ACHN (cell line): ENCODE data around the gene CLCN6.

Source experiments
- DNase-seq: peaks from one replicate; pipeline ENCODE4 v3.0.0-alpha.2; 2015
- in situ Hi-C: cut with HindIII; loops from 2 replicates; pipeline ENCODE4 v1.10.0; 2017; ENCODE audit warnings: low sequenced_read_pairs, low pct_ligation_motif_present, low pct_unique_long_range_greater_than_20kb

Gene CLCN6, protein sequence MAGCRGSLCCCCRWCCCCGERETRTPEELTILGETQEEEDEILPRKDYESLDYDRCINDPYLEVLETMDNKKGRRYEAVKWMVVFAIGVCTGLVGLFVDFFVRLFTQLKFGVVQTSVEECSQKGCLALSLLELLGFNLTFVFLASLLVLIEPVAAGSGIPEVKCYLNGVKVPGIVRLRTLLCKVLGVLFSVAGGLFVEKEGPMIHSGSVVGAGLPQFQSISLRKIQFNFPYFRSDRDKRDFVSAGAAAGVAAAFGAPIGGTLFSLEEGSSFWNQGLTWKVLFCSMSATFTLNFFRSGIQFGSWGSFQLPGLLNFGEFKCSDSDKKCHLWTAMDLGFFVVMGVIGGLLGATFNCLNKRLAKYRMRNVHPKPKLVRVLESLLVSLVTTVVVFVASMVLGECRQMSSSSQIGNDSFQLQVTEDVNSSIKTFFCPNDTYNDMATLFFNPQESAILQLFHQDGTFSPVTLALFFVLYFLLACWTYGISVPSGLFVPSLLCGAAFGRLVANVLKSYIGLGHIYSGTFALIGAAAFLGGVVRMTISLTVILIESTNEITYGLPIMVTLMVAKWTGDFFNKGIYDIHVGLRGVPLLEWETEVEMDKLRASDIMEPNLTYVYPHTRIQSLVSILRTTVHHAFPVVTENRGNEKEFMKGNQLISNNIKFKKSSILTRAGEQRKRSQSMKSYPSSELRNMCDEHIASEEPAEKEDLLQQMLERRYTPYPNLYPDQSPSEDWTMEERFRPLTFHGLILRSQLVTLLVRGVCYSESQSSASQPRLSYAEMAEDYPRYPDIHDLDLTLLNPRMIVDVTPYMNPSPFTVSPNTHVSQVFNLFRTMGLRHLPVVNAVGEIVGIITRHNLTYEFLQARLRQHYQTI

DNA sequence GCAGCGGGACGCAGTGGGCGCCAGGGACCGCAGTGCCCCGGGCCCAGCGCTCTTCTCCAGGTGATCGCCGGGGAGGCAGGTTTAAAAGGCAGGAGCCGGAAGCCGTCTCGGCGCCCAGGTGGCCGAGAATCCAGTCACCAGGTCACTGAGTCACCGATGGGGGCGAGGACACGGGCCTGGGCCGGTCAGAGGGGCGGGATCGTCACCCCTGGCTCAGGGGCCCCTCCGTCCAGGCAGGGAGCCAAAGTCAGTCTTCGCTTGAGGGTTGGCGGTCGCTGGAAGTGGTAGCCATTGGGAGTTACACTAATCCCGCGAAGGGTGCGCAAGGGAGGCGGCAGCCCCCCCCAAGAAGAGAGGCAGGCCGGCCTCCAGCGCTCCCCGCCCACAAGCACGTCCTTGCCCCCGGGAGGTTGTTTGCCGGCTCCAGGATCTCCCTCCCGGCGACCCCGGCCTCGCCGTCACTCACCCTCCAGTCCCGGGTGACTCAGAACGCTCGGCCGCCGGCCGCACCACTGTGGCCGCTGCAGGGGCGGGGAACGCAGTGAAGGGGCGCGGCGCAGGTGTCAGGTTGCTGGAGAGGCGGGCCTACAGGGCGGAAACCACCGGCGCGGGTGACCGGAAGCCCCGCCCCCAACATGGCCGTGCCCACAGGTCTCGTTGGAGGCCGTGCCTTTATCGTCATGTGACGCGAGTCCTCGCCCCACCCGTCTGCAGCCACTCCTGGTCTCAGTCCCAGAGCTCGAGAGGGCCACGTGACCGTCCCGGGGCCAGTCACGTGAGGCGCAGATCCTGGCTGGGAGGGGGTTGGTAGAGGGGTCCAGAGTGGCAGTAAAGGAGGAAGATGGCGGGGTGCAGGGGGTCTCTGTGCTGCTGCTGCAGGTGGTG is at the start of gene CLCN6, which contains the start of gene MTHFR:
Gene CLCN6, plus strand, starts transcription at position 770 of the 885 bp plus-strand sequence. Its CDS starts 72 bp downstream, at position 842.
Gene MTHFR, minus strand, starts transcription at position 543 of the 885 bp plus-strand sequence. CDS start 2,848 bp downstream, outside the sequence.
- in situ Hi-C loops: no loop called here
- DNase-seq: peak; percentile 98

DNA sequence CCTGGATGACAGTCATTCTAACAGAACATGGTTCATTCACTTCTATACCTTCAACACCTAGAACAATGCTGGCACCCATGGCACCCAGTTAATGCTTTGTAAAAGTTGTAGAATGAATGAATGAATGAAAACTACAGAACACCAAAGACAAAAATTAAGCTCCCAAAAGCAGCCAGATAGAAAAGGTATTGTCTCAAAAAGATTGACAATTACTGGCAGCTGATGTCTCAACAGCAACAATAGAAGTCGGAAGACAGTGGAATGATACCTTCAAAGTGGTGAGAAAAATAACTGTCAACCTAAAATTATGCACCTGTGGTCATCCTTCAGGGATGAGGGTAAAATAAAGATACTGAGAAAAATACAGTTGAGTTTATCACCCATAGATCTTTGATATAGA is 48.9 kb upstream of the CLCN6 start:
- DNase-seq: no peak
- in situ Hi-C loops: no loop called here

DNA sequence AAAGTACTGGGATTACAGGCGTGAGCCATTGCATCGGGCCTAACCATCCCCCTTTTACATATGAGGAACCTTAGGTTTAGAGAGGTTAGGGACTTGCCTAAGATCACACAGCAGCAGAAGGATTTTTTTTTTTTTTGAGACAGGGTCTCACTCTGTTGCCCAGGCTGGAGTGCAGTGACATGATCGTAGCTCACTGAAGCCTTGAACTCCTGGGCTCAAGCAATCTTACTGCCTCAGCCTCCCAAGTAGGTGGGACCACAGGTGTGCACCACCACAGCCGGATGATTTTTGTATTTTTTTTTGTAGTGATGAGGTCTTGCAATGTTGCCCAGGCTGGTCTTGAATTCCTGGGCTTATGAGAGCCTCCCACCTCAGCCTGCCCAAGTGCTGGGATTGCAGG is 46.2 kb upstream of the CLCN6 start:
- DNase-seq: no peak
- in situ Hi-C loops: no loop called here

DNA sequence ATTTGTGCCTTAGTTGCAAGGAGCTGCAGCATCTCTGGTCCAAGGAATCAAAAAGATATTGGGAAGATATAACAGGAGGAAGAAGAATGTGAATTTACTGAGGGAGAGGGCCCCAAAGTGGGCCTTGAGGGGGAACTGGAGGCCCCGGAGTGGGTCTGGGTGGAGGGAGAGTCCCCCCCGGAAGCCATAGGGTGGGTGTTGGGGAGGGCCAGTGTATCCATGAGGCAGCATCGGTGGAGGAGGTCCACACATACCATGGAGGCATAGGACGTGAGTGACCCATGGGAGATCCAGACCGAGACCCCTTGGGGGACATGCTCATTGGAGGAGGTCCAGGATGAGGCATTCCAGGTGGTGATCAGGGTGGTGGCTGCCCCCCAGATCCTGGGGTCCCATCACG is 44.7 kb upstream of the CLCN6 start:
- no peak for DNase-seq
- in situ Hi-C loops: no loop called here

DNA sequence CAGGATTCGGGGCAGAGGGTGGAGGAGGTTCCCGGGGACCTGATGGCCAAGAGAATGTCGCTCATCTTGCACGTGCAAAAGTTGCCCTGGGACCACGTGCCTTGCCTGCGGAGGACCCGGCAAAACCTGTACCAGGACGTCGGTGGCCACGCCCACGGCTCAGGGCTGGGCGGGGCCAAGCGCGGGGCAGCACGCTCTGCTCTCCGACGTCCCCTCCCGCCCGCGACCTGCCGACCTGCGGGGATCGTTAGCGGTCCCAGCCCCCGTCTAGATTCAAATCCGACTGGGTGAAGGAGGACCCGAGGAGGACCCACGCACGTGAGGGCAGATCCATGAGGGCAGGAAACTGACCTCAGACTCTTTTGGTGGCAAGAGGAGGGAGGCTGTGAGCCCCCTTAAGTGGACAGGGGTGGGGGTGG is 44.0 kb upstream of the CLCN6 start, which contains the start of gene C1orf167:
Gene C1orf167, plus strand, starts transcription at position 206 of the 419 bp plus-strand sequence. CDS start 2,208 bp downstream, outside the sequence.
- in situ Hi-C loops: no loop called here
- DNase-seq: no peak

DNA sequence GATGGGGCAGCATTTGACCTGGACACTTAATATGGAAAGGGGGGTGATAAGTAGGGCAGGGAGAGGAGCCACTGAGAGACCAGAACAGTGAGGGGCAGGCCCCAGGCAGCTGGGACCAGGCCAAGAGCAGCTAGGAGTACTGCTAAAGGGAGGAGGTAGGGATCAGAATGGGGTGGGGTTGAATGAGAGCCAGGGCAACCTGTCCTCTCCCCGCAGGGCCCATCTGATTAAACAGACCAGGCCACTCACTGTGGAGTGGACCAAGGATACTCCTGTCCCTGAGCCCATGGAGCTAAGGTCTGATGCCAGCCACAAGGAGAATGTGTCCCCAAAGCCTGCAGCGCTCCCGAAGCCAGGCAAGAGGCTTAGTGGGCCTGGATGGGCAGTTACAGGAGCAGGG is 41.9 kb upstream of the CLCN6 start:
- in situ Hi-C loops: no loop called here
- no peak for DNase-seq

DNA sequence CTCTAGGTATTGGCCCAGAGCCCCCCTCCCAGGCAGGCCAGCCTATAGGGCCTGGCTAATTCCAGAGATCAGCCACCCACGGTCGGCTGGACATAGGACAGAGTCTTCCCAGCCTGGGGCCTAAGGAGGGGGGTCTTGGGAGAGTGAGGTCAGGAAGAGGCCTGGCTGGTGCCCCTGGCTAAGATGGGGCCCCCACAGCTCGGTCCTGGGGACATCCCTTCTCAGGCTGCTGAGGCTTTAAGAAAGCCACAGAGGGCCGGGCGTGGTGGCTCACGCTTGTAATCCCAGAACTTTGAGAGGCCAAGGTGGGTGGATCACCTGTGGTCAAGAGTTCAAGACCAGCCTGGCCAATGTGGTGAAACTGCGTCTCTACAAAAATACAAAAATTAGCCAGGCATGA is 41.5 kb upstream of the CLCN6 start:
- DNase-seq: no peak
- in situ Hi-C loops: no loop called here

DNA sequence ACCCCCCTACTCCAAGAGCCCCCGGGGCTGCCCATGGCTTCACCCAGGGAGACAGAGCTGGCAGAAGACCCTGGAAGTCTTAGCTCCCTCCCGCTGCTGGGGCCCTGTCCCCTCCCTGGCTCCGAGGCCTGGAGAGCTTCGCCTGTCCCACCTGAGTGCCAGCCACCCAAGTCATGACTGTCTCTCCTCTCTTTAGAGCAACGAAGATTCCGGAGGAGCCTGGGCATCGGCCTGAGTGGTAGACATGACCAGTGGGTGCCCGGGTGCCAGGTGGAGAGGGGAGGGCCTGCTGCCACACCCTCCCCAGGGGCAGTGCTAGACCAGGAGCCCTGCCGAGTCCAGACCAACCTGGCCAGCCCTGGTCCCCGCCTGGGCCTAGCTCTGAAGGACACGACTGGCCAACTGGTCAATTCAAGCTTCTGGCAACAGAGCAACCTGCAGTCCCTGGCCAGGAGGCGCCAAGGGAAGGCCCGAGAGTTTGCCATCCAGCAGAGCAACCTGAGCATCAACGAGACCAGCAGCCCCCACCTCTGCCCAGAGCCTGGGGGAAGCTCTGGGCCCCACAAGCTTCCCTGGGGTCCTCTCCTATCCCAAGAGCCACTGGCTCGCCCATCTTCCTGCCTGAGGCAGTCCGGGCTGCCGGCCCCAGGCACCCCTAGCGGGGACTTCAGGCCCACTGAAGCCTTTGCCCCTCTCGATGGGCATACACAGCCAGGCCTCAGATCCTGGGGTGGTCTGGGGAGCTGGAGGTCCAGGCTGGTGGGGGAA is 40.1 kb upstream of the CLCN6 start:
- in situ Hi-C loops: no loop called here

DNA sequence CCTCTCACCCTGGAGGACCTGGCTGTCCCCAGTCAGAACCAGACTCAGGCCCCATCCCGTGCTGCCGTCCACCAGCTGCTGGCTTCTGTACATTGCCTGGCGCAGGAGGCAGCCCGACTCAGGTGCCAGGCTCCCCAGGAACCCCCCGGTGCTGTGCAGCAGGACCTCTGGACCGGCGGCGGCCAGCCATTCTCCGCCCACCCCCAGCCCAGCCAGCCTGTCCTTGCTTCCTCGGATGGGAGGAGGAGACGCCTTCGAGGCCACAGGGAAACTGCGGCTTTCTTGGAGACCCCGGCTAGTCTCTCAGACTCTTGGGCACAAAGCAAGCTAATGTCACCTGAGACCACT is 39.6 kb upstream of the CLCN6 start:
- DNase-seq: no peak
- in situ Hi-C loops: no loop called here

More for the DNA sequence above, 40.1 kb upstream of the CLCN6 start:
- DNase-seq: no peak

DNA sequence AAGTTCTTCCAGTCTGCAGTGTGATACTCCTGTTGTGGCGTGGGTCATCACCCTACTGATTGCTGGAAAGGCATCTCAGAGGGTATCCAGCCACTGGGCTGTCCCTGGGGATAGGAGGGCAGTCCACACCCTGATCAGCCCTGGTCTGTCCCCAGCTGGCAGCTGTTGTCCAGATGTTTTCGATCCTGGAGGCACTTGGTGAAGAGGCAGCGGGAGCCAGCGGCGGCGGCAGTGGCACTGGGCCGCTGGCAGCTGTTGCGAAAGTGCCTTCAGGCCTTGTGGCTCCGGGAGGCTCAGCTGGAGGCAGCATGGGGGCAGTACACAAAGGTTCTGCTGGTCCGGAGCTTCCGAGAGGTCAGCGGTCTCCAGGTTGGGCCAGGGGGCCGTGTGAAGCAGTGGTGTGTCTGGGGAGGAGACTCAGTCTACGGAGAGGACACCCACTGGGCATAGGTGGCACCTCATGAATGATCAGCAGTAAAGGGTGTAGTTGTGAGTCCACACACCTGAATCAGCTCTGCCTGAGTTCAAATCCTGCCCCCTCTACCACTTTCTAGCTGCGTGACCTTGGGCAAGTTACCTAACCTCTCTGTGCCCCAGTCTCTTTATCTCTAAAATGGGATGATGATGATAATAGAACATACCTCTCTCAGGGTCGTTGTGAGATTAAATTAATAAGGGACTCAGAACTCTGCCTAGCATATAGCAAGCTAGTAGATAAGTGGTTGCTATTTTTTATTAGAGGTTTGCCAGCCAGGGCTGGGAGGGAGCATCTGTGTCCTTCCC is 37.9 kb upstream of the CLCN6 start:
- in situ Hi-C loops: no loop called here
- no peak for DNase-seq

DNA sequence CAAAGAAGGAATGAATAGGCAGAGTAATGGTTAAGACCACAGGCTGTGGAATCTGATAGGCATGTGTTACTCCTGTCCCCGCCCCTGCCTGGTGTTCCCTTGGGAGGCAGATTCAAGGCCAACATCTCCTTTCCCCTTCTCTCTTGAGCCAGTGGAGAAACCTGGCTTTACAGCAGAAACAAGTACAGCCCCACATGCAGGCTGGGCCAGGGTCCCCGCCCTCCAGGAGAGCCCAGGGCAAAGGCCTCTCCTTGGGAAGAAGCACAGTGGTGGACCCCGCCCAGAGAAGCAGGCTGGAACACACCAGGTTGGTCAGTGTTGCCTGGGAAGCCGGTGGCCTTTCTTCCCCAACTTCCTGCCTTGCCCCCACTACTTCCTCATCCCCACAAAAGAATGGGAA is 37.2 kb upstream of the CLCN6 start:
- in situ Hi-C loops: no loop called here
- DNase-seq: no peak

DNA sequence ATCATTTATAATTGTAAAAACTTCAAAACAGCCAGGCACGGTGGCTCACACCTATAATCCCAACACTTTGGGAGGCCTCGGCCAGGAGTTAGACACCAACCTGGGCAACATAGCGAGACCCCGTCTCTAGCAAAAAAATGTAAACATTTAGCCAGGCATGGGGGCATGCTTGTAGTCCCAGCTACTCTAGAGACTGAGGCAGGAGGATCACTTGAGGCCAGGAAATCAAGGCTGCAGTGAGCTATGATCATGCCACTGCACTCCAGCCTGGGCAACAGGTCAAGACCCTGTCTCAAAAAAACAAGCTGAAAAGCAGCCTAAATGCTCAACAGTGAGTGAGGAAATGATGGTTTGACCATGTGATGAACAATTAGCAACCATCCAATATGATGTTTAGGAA is 36.7 kb upstream of the CLCN6 start:
- in situ Hi-C loops: no loop called here

DNA sequence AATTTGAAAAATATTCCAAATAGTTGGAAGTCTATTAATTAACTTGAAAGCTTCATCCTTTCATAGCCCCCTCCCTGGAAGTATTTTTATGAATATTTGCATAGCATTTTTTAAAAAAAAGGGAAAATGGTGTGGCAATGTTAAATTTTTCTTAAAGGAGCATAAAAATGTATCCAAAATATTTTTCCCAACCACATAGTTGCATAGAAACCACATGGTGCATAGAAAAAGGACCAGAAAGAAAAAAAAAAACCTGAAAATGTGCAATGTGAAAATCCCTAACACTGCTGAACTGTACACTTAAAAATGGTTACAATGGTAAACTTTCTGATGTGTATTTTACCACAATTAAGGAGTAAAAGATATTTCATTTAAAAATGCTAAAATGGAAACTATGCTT is 36.0 kb upstream of the CLCN6 start:
- in situ Hi-C loops: no loop called here
- DNase-seq: no peak

More for the DNA sequence above, 36.7 kb upstream of the CLCN6 start:
- no peak for DNase-seq

DNA sequence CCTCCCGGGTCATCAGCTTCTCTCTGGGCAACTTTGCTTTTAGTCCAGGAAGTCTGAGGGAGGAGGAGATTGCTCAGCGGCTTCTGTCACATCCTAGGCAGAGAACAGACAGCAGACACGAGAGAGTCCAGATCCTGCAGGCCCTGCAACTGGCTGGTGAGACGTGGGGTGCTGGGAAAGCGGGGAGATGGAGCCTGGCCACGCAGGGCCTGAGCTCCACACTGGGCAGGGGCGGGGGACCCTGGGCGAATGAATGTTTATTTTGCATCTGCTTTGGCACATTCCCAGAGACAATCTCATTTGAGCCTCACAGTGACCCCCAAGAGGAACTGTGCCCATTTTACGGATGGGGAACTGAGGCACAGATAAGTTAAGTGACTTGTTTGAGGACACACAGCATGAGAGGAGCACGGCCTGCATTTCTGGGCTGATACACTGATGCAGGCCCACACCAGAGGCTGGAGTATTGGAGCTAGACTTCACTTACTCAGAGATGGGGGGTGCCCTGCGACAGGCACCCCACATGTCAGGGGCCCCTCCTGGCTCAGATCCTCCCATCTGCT is 34.4 kb upstream of the CLCN6 start:
- DNase-seq: no peak
- in situ Hi-C loops: no loop called here

DNA sequence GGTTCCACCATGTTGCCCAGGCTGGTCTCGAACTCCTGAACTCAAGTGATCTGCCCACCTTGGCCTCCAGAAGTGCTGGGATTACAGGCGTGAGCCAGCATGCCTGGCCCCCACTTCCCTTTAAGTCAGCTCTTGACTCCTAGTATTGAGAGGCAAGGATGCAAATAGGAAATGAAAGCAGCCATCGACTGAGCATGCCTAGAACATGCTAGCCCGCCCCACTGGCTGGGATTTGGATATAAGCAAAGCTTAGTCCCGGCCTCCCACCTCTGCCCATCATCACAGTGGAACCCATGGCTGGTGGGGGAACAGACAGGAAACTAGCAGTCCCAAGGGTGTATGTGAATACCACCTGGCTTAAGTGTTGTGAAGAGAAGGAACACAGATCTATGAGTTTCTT is 33.5 kb upstream of the CLCN6 start:
- in situ Hi-C loops: no loop called here
- no peak for DNase-seq

DNA sequence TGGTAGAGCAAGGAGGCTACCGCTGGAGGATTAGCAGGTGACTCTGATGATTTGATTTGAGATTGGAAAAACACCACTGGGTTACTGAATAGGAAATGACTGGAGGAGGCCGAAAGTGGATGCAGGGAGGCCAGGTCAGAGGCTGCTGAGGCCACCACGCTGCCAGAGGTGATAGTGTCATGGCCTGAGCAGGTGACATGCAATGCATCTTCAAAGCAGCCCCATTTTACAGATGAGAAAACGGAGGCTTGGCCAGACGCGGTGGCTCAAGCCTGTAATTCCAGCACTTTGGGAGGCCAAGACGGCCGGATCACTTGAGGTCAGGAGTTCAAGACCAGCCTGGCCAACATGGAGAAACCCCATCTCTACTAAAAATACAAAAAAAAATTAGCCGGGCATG is 31.2 kb upstream of the CLCN6 start:
- in situ Hi-C loops: no loop called here
- DNase-seq: no peak
